Measurements from ENCODE around the gene FGFR2. TPM values are rescaled to one million over a fixed set of nuclear protein-coding genes. Genes with fewer than 3 reads are reported as not detected.

FGFR2 gene
- total RNA-seq, 1 experiment from 2014 or later = 19.7 TPM

DNA sequence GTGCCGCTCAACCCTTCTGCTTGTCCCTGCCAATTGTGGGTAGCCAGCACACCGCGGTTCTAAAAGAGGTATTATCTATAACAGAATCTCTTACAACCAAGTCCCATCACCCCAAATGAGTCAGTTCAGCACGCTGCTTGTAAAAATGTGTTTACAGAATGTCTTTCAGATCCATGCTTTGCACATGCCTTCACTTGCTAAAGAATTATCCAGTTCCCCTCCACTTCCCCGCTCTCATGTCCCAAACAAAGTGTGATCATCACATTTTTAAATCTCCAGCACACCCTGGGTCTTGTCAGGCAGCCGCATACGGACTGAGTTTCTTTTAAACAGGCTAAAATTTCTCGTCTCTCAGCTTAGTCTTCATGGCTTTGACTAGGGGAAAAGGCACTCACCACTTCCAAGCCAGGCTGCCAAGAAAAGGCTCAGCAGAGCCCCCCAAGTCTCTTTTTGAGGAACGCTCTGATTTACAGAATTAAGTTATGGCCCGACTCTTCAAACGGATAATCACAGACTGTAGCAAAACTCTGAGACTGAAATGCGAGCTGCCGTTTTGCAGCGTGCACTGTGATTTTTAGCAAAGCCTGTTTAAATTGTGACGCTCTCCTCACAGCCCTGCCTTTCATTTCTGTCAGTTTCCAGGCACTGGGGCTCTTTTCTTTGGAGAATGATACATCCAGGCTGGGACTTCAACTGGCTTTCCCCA lies 29.8 kb upstream of the FGFR2 start:
- no peak overlapping the region for H3K4me3 ChIP-seq (replicated peaks in 1 of 2; ENCODE audit: low read depth in 1 of 2, low read length in 2 of 2)
- no TSS peak for BruUV-seq (replicated peaks)
- no peak for DNase-seq (ENCODE audit: low read depth, low spot score)

More for the DNA sequence above, 29.8 kb upstream of the FGFR2 start:
- Histone ChIP-seq H3K27me3 (ENCODE audit: insufficient read depth, low read length) (peaks cover 28% of the 10 kb centered on the region), H3K27ac (ENCODE audit: low read depth, low read length) (no peak overlapping the region), H3K9ac (ENCODE audit: low read length) (no peak overlapping the region), H3K79me2 (ENCODE audit: insufficient read depth, low read length) (no peaks in the 10 kb centered on the region), H3K9me3 (ENCODE audit: control insufficient read depth in 1 of 2, insufficient read depth in 1 of 2, low read depth in 1 of 2, low read length in 2 of 2) (no peaks in the 10 kb centered on the region), H3K36me3 (ENCODE audit: control insufficient read depth in 1 of 2, insufficient read depth in 2 of 2, low read length in 2 of 2) (no peaks in the 10 kb centered on the region), H3K9me2 (ENCODE audit: insufficient read depth) (no peaks in the 10 kb centered on the region), H3K4me2 (ENCODE audit: low read length) (no peak overlapping the region), H4K20me1 (ENCODE audit: insufficient read depth) (no peaks in the 10 kb centered on the region), H2AFZ (ENCODE audit: low read depth, low read length, poor library complexity, severe bottlenecking) (no peak overlapping the region), H3K4me1 (ENCODE audit: control insufficient read depth in 1 of 2, insufficient read depth in 2 of 2, low read length in 2 of 2) (no peaks in the 10 kb centered on the region)
- ChIA-PET CTCF (no interaction called here), POLR2A (no interaction called here), RAD21 (ENCODE audit: low non-redundant PET in 1 of 2, low total read pairs in 2 of 2, uncharacterized antibody in 2 of 2, unreplicated experiment in 2 of 2) (no interaction called here)
- TF ChIP-seq POLR2AphosphoS5 (IDR thresholded peaks at IDR 0.05; ENCODE audit: low read depth, low read length) = no peak
- no peak for TF ChIP-seq SRF (IDR thresholded peaks at IDR 0.05; ENCODE audit: low read depth)
- no peak for TF ChIP-seq SIN3A (IDR thresholded peaks at IDR 0.05; ENCODE audit: low read depth)
- TF ChIP-seq, protein P1, sequence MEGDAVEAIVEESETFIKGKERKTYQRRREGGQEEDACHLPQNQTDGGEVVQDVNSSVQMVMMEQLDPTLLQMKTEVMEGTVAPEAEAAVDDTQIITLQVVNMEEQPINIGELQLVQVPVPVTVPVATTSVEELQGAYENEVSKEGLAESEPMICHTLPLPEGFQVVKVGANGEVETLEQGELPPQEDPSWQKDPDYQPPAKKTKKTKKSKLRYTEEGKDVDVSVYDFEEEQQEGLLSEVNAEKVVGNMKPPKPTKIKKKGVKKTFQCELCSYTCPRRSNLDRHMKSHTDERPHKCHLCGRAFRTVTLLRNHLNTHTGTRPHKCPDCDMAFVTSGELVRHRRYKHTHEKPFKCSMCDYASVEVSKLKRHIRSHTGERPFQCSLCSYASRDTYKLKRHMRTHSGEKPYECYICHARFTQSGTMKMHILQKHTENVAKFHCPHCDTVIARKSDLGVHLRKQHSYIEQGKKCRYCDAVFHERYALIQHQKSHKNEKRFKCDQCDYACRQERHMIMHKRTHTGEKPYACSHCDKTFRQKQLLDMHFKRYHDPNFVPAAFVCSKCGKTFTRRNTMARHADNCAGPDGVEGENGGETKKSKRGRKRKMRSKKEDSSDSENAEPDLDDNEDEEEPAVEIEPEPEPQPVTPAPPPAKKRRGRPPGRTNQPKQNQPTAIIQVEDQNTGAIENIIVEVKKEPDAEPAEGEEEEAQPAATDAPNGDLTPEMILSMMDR (IDR thresholded peaks at IDR 0.05 in 2 of 3, conservative IDR thresholded peaks at IDR 0.05 in 1 of 3; ENCODE audit: borderline replicate concordance in 1 of 3, insufficient read depth in 1 of 3, low read depth in 2 of 3, low read length in 2 of 3) = no peak
- TF ChIP-seq JUND (IDR thresholded peaks at IDR 0.05) = no peak
- no peak for TF ChIP-seq EZH2 (IDR thresholded peaks at IDR 0.05)
- no peak for TF ChIP-seq FOSL1 (IDR thresholded peaks at IDR 0.05; ENCODE audit: low read depth)
- no peak for TF ChIP-seq TCF7L2 (IDR thresholded peaks at IDR 0.05; ENCODE audit: borderline replicate concordance, extremely low read depth, insufficient read depth, insufficient read length)
- TF ChIP-seq SP1 (IDR thresholded peaks at IDR 0.05; ENCODE audit: low read depth) = no peak
- no peak for TF ChIP-seq RAD21 (IDR thresholded peaks at IDR 0.05; ENCODE audit: low read depth)
- TF ChIP-seq CEBPB (IDR thresholded peaks at IDR 0.05; ENCODE audit: low read depth) = no peak
- TF ChIP-seq ZFX (IDR thresholded peaks at IDR 0.05) = no peak
- ATAC-seq = no peak
- intact Hi-C loops (cut with micrococcal nuclease) = no loop called here
